GM18858 (cell line): ENCODE data around the gene TRIM31.

ENCODE experiments used
- ATAC-seq: cut with Tn5 transposase; IDR thresholded peaks from one replicate; pipeline ENCODE4 v1.9.1; 2021; ENCODE audit not compliant: unreplicated experiment

The TRIM31 gene

GRCh38 chr6:30055513-30055912 lies 57.4 kb downstream of the TRIM31 start:
- no peak for ATAC-seq

GRCh38 chr6:30053682-30054081 lies 59.2 kb downstream of the TRIM31 start:
- ATAC-seq, result no peak
